Lung microvascular endothelial cell (primary cell): ENCODE measurements around the gene FAM78A. TPM values are rescaled to one million over a fixed set of nuclear protein-coding genes. Genes with fewer than 3 reads are reported as not detected.

Experiments used
- DNase-seq, 2 donors: peaks; one replicate each; pipeline versions ENCODE4 v3.0.0 to v3.0.0-alpha.2; 2010; ENCODE audit warnings: low read depth in 2 of 2
- total RNA-seq: library from RNA; depleted of rRNA; stranded (reverse); fragments of >200 nt; gene quantifications from 2 replicates; pipeline ENCODE4 v1.2.1, GENCODE V29; 2014

Gene FAM78A
- total RNA-seq, 1 donor from 2014 or later, result 3.8 TPM

- no peak for DNase-seq
Measured at GRCh38 chr9:131239161-131239975, 36.9 kb downstream of the FAM78A start.

DNA sequence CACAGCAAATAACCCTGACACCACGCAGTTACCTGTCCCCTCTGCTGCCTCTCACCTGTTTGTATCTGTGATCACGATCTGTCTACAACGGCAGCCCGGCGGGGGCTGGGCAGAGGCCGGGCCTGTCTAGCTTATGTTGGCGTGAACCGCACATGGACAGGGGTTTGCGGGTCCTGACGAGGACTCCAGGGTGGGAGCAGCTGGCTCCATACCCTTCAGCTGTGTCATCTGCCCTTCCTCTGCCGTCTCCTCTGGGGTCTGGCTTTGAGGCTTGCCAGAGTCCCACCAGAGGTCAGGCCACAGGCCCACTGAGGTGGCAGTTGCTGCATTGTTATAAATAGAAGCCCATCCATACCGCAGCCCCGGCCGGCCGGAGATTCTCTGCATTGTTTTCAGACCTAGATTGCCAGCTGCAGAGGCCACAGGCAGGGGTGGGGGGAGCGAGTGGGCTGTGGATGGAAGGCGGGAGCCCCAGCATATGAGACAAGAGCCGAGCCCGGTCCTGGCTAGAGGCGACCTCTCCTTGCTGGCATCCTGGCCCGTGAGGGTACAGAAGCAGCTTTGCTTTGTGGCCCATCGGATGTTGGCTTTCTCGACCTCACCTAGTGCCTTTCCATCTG lies 37.8 kb downstream of the FAM78A start:
- peak; percentile 62 to 82 for DNase-seq

GRCh38 chr9:131237931-131238401 lies 38.3 kb downstream of the FAM78A start:
- peak; percentile 84 to 91 for DNase-seq

GRCh38 chr9:131237291-131237690 lies 39.0 kb downstream of the FAM78A start:
- peak; percentile 26 to 59 for DNase-seq

DNA sequence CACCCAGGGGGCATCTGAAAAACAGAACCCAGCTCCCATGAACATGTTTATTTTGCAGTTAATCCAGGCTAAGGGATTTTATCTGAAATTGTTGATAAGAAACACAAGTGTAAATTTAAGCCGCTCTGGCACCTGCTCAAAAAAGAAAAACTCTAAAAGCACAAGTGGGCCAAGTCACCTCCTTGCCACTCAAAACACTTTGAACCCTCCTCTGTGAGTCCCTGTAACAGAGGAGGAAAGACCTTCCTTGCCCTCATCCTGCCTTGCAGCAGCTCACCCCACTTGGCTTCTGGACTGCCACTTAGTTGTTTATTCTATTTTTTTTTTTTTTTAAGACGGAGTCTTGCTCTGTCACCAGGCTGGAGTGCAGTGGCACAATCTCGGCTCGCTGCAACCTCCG lies 39.5 kb downstream of the FAM78A start:
- DNase-seq, result no peak

- DNase-seq, result no peak
Measured at GRCh38 chr9:131236161-131236560, 40.1 kb downstream of the FAM78A start.

- no peak for DNase-seq
Measured at GRCh38 chr9:131235480-131235851, 40.8 kb downstream of the FAM78A start.

DNA sequence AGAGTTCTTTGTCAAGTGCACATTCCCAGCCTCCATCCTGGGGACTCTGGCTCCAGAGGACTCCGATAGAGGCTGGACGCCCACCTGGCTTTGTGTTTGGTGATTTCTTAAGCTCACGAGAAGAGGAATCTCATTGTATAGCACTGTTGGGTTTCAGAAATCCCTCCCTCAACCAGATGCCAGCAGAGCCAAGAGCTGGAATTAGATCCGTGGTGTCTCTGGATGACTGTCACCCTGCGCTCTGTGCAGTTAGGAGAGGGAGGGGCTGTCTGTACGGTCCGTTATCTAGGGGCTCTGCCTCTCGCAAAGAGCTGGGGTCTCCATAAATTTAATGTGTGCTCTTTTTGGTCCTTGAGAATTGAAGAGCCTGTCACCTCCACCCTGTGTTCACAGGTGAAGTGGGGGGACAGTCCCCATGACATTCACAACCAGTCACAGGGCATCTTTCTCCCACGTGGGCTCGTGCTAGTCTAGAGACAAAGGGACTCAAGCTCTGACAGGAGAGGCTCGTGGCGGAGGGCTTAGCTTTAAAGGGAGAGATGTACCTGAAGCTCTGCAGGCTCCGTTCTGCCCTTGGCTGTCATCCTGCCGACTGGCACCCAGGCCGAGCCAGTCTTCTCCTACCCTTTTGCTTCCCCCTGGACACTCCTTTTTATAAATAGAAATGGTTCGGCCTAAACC lies 41.4 kb downstream of the FAM78A start:
- no peak for DNase-seq

- DNase-seq, result no peak
Measured at GRCh38 chr9:131233995-131234394, 42.3 kb downstream of the FAM78A start.

DNA sequence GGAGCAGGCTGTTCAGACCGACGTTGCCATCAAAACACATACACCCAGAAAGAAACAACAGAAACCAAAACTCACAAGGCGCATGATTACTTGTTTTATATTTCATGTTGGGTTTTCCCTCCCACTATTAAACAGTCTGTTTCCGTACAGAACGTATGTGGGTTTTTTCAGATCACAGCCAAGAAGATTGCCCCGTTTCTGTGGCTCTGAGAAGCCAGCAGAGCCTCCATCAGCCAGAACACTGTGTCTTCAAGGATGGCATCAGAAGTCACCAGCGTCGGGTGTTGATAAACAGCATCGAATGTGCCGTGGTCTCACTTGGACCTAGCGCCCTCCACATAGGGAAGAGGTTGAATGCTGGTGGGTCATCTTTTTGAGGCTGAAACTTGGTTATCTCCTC lies 42.8 kb downstream of the FAM78A start:
- no peak for DNase-seq

DNA sequence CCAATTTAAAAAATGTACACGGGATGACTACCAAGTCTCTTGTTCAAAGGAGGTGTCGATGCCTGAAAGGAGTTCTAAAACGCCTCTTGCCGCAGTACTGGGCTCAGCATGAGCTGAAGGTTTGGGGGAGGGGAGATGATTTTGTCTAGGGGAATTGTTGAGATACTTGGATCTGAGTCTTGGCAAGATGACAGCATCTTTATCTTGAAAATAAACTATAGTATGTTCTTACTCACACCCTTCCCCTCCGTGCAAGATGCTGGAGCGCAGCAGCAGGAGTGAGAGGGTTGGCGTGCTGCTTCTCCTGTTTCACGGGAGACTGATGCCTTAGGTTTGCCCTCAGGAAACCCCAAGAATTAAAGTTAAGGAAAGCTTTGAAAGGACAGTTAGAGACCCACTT lies 47.3 kb downstream of the FAM78A start:
- DNase-seq, result peak in 1 of 2 donors; percentile 30

DNA sequence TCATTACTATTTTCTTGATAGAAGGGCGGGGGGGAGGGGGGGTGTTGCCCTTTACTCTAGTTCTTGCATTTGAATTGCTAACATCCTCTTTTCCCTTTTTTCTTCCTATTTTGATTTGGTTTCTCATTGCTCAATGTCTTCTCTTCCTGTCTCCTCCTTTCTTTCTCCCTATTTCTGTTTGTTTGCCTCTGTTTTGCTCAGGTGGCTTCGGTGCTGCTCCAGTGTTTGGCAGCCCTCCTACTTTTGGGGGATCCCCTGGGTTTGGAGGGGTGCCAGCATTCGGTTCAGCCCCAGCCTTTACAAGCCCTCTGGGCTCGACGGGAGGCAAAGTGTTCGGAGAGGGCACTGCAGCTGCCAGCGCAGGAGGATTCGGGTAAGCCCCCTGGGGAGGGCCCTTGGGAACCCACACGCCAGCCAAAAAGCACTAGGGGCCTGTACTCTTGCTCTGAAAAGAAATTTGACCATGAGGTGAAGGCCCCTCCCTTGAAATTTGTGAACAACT lies 48.3 kb downstream of the FAM78A start:
- DNase-seq, result no peak

DNA sequence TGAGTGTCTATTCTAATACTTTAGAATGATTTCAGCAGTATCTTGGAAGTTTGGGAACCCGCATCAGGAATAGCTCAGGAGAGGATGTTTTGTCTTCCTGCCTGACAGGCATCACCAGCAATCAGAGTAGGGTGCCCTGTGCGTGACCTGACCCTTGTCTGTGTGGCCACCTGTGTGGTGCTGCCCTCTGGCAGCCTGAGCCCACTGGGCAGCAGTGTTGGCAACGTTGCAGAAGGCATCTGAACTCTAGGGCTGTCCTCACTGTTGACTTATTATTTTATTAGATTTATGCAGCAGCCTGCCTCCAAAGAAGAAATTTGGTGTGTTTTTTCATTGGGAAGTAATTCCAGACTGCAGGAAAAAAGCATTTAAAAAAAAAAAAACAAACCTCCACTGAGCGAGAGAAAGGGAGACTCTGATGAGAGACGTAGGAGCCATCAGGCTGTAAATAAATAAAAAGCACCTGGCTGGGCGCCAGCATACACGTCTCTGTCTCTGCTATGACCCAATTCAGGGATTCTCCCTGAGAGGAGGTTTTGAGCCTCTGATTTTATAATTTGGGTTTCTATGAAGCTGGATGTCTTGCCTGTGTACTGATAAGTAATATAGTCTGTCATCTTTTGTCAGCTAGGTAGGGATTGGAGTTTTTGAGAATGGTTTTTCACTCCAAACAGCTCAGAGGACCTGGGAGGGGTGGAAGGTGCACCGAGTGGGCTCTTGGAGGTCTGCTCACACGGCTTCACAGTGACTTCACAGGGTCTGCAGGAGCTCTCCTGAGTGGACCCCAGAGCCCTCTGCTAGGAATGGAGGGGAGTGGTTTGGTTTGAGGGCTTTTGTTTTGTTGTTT lies 49.0 kb downstream of the FAM78A start:
- peak; percentile 36 to 69 for DNase-seq

DNA sequence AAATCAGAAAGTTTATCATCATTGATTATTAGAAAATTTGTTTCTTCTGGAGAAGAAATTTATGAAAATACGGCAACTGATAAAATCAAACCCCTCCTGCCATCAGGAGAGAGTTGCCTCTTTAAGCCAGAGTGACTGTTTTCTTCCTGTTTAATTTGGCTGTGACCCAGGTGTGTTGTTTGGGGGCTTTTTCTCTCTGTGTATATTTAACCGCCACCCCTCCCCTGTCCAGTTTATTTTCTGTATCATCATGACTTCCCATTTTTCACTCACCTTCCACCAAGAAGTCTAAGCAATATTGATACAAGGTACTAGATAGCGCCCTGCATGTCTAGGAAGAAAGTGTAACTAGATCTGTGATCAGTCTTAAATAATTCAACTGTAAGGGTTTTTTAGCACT lies 50.1 kb downstream of the FAM78A start:
- DNase-seq, result peak in 1 of 2 donors; percentile 37

- DNase-seq, result no peak
Measured at GRCh38 chr9:131222460-131222859, 53.9 kb downstream of the FAM78A start.

DNA sequence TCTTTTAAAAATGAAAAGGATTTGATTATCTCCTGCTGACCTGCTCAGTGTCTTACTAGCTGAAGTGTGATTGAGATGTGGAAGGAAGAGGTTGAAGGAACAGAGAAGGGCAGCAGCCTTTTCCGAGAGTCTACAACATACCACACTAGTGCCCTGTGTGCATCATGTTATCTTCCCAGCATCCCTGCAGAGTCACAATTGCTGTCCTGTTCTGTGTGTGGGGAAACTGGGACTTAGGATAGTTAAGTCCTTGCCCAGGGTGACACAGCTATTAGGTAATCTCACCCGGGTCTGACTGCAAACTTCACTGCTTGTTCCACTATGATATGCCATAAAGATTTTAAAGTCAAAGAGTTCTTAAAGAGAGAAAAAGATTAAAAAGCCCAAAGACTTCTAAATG lies 55.8 kb downstream of the FAM78A start:
- DNase-seq, result no peak

GRCh38 chr9:131218370-131218769 lies 57.9 kb downstream of the FAM78A start:
- no peak for DNase-seq

- peak; percentile 24 to 73 for DNase-seq
Measured at GRCh38 chr9:131217331-131218031, 58.8 kb downstream of the FAM78A start.

DNA sequence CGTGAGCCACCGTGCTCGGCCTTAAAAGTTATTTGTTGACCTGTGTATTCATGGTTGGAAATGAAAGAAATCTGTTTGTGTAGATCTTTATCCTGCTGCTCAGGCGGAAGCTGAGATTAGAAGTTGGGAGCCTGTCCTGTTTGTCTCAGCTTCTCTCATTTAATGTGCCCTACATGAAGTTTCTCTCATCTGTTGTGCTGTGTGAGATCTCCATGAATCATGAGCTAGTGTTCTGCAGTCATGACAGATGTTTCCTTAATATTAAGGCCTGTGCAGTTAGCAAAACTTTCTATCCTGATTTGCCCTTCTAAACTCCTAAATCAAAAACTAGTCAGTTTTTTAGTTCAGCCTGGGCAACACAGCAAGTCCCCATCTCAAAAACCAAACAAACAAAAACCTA lies 59.5 kb downstream of the FAM78A start:
- peak; percentile 68 to 83 for DNase-seq

- peak; percentile 72 to 79 for DNase-seq
Measured at GRCh38 chr9:131214876-131215275, 61.4 kb downstream of the FAM78A start.
